NCI-H526 (cell line): Measurements from ENCODE around the gene FGF21.
"Not testable (repeated sequence)": the region's sequence is repeated elsewhere in the genome, so short reads cannot be mapped to it uniquely, and the experiment has no call there.

ENCODE experiments used
- DNase-seq, 2 experiments: peaks; one replicate each; lab custom pipeline; 2025; lab: John Stamatoyannopoulos, UW

FGF21 gene

DNA sequence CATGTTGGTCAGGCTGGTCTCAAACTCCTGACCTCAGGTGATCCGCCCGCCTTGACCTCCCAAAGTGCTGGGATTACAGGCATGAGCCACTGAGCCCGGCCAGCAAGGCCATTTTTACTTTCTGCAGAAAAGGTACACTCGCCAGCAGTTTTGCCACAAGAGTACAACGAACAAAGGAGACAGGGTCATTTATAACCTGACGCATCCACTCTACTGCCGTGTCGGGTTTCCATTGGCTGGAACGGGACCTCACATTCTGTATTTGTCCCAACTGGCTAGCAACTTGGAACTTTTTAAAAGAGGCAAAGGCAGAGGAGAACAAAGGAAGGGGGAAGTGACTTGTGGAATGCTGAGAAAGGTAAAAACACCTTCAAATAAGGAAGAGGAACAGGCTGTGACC is 32.0 kb downstream of the FGF21 start:
- DNase-seq: not testable (repeated sequence)

DNA sequence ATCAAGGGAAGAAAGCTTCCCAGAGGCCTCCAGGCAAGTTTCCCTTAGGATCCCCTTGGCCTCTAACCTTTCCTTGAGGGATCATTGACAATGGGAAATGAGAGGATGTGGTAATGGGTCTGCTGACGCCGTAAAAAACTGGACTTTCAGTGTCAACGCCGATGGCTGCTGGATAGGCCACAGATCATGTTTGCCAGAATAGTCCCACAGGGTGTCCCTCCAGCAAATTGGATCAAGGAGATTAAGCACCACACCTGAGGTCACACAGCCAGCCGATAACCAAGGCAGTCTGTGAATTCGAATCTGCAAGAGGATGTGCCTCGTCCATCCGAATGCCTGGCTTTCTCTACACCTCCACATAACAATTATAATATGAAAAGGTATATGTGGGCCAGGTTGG is 37.9 kb downstream of the FGF21 start:
- DNase-seq: no peak

- DNase-seq: no peak
Measured at GRCh38 chr19:48794291-48794690, 39.0 kb downstream of the FGF21 start.

GRCh38 chr19:48795055-48795684 is 39.8 kb downstream of the FGF21 start:
- peak; percentile 83 to 95 for DNase-seq

- no peak for DNase-seq
Measured at GRCh38 chr19:48795685-48796070, 40.4 kb downstream of the FGF21 start.

DNA sequence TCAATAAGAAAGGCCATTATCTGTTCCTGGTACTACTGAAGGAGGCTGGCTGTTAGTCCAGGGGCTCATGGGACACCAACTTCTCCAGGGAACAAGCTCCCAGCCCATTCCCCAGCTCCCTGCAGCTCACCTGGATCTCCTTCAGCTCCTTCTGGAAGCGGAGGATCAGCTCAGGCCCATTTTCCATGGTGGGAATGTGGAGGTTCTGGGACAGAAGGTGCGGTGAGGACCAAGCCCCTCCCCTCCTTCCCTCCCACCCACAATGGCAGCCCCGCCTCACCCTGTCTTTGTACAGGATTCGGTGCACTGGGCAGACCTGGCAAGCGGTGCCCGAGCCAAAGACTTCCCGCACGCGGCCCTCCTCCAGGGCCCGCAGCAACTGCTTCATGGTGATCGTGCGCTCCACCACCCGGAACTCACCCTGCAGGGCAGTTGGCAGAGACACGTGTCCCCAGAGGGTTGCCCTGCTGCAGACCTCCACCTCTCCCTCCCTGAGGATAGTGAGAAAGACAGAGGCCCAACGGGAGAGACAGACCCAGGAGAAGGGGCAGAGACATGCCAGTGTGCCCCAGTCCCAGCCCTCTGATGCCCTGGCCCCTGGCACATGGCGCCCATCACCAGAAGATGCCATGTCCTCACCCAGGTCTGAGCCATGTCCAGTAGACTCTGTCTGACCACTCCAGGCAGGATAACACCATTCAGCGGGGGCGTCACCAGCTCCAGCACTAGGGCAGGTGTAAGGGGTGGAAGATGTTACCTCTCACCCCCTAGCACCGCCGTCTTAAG is 41.2 kb downstream of the FGF21 start:
- no peak for DNase-seq

DNA sequence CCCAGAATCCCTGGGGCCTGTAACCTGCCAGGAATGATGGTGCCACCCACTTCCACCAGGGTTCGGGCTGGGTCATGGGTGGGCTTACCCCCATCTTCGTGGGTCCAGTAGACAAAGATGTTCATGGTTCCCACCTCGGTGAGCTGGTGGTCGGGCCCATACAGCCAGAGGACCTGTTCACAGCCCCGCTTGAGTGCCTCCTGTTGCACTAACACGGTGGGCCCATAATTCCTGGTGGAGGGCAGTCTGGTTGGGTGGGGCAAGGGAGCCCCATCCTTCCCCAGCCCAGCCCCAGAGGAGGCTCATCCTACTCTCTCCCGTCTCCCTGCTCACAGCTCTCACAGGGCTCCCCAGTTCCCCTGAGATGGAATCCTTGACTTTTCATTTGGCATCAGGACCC is 41.8 kb downstream of the FGF21 start:
- no peak for DNase-seq

DNA sequence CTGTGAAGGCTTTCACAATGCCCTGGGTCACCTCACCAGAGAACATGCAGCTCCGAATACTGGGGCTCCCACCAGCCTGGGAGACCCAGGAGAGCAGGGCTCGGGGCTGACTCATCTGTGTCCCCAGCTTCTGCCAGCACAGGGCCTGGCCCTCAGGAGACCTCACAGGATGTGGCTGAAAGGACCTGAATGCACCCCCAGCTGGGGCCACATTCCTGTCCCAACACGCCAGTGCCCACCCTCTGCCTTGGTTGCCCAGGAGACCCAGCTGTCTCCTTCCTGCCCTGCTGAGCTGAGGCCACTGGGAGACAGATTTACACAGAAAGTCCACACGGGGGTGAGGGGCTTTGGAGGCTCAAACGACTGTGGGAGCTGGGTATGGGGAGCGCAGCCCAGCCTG is 43.6 kb downstream of the FGF21 start:
- DNase-seq: no peak

- no peak for DNase-seq
Measured at GRCh38 chr19:48799358-48800300, 44.3 kb downstream of the FGF21 start.

GRCh38 chr19:48802623-48803022 is 47.3 kb downstream of the FGF21 start:
- no peak for DNase-seq

DNA sequence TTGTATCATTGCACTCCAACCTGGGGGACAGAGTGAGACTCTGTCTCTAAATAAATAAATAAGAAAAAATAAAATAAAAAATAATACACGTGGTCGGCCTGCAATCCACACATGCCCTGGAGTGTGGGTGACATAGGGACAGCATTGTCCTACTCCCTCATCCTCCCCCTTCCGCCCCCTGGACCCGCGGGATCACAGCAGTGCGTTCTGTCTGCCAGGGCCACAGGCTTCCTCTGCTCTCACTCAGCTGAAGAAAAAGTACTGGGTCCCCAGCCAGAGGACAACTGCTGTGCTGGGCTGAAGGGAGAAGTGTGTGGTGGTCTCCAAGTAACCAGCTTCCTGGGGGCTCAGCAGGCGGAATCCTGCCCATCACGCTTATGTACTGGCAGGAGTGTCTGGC is 49.2 kb downstream of the FGF21 start:
- no peak for DNase-seq

- no peak for DNase-seq
Measured at GRCh38 chr19:48805452-48805851, 50.1 kb downstream of the FGF21 start.

- DNase-seq: peak; percentile 8 to 45
Measured at GRCh38 chr19:48806518-48806817, 51.1 kb downstream of the FGF21 start.

- DNase-seq: no peak
Measured at GRCh38 chr19:48806818-48807589, 51.7 kb downstream of the FGF21 start.

- DNase-seq: no peak
Measured at GRCh38 chr19:48807590-48808308, 52.4 kb downstream of the FGF21 start.
